Cortex of kidney (tissue), 1 donor: ENCODE measurements around the gene NSFL1C.

Experiments used
- DNase-seq: peaks from one replicate; lab custom pipeline; 2025; lab: John Stamatoyannopoulos, UW

Gene NSFL1C

GRCh38 chr20:1460275-1460674 lies 6.4 kb downstream of the NSFL1C start:
- no peak for DNase-seq

GRCh38 chr20:1457992-1458391 lies 8.7 kb downstream of the NSFL1C start:
- DNase-seq = no peak

DNA sequence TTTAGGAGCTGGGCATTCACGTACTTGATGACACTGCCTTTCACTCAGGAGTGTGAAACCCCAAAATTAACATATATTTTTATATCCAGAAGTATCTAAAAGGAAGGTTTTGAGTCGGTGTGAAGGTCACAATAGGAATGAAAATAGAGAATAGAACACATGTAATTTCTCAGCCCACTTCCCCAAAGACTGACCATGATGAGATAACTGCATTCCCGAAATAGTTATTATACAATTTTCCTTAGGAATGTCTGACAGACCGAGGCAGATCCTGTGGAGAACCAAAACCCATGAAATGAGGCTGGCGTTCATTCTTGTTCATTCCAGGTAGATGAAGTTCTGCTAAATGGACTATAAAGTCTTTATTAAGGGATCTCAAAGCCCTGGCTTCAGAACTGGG lies 10.3 kb downstream of the NSFL1C start:
- no peak for DNase-seq

- no peak for DNase-seq
These were observed 15.6 kb downstream of the NSFL1C start for GRCh38 chr20:1450926-1451491.

GRCh38 chr20:1449370-1449769 lies 17.3 kb downstream of the NSFL1C start:
- DNase-seq = no peak

- no peak for DNase-seq
These were observed 18.5 kb downstream of the NSFL1C start for GRCh38 chr20:1448081-1448620.

DNA sequence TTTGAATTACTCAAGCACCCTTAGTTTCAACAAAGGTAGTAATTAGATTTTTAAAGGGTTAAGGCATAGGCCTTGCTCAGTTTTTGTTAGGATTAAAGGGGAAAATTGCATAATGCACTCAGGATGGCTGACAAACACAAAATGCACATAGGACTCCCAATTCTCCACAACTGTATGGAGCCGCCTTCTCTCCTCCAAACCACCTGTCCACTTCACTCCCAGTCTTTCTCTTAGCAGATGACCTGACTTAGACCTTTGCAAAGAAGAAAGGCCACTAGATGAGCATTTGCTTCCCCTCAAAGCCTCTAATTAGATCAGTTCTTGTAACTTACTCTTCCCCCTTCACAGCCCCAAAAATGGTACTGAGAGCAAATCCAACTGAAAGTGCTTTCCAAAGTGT lies 20.1 kb downstream of the NSFL1C start:
- DNase-seq = no peak

GRCh38 chr20:1443085-1443484 lies 23.6 kb downstream of the NSFL1C start:
- no peak for DNase-seq

DNA sequence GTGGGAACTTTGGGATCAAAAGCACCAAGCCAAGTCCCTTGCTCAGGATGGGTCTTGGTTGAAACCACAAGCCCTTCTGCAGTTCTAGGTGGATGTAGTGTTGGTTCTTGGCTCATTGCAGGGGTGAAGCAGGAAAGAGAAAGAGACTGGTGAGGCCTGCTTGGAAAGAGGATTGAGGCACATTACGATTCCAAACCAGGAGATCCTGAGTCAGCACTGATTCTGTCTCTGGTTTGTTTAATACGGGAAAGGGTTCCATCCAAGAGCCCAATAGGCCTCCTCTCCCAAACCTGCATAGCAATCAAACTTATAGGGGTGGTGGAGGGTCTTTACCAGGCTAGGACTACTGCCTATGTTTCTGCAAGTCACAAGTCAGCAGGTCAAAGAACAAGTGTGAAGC lies 24.3 kb downstream of the NSFL1C start:
- DNase-seq = no peak

DNA sequence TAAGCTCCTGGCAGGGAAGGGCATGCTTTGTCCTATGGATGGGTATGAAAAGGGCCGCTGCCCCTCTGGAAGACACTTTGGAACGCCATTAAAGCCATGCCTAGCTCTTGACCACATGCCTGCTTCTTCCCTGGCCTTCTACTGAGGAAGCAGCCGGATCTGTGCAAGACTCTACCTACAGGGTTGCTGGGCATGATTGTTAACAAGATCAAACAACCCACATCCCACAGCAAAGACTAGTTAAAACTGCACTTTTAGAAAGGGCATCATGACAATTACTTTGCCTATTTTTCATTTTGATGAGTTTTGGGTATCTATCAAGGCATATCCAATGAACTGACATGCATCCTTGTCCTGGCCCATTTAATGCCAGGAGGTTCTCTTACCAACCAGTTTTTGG lies 25.5 kb downstream of the NSFL1C start:
- no peak for DNase-seq

GRCh38 chr20:1440024-1440423 lies 26.6 kb downstream of the NSFL1C start:
- DNase-seq = no peak

- DNase-seq = no peak
These were observed 28.3 kb downstream of the NSFL1C start for GRCh38 chr20:1438361-1438760.

DNA sequence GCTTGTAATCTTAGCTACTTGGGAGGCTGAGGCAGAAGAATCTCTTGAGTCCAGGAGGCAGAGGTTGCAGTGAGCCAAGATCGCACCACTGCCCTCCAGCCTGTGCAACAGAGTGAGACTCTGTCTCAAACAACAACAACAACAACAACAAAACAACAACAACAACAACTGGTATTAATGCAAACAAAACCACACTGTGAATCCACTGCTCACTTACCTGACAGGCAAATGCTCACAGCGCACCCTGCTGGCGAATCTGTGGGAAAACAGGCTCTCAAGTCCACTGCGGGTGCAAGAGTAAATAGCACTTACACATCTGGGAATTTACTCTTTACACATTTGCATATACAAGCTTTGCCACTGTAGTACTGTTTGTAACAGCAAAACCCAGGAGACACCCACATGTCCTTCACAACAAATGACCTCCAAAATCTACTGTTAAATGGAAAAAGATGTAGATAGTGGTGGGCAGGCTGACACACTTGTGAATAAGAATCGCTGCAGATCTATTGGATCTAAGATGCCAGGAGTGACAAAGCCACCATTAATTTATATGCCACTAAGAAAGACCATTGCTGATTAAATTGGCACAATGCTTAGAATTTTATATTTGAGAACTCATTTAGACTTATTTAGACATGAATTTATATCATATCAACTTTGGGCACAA lies 29.3 kb downstream of the NSFL1C start:
- no peak for DNase-seq

DNA sequence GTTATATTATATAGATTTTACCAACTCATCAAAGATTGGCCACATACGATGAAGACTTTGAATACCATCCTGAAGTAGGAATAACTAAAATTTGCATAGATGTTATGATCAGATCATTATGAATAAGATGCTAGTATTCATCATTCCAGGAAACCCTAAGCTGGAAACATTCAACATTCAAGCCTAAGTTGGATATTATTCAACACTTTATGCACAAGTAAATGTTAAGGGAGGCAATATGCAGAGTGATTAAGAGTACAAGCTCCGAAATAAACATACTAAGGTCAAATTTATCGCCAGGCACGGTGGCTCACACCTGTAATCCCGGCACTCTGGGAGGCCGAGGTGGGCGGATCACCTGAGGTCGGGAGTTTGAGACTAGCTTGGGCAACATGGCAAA lies 30.4 kb downstream of the NSFL1C start:
- DNase-seq = no peak

DNA sequence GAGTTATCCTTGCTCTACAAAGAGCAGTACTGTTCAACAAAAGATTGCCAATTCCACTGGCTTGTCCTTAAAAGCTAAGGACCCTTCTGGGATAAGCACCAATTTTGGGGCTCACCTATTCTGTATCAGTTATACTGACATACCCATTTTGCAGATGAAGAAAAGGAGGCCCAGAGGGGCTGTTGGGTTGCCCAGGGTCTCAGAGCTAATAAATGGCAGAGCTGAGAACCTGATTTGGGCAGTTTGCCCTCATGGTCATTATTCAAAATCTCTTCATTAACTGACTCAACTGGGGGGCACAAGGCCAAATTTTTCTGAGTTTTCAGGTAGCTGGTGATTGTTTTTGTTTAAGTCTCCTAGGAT lies 31.3 kb downstream of the NSFL1C start:
- no peak for DNase-seq

GRCh38 chr20:1434571-1435336 lies 31.9 kb downstream of the NSFL1C start:
- DNase-seq = no peak

GRCh38 chr20:1431158-1431557 lies 35.5 kb downstream of the NSFL1C start:
- DNase-seq = no peak

GRCh38 chr20:1430004-1430451 lies 36.6 kb downstream of the NSFL1C start:
- no peak for DNase-seq

DNA sequence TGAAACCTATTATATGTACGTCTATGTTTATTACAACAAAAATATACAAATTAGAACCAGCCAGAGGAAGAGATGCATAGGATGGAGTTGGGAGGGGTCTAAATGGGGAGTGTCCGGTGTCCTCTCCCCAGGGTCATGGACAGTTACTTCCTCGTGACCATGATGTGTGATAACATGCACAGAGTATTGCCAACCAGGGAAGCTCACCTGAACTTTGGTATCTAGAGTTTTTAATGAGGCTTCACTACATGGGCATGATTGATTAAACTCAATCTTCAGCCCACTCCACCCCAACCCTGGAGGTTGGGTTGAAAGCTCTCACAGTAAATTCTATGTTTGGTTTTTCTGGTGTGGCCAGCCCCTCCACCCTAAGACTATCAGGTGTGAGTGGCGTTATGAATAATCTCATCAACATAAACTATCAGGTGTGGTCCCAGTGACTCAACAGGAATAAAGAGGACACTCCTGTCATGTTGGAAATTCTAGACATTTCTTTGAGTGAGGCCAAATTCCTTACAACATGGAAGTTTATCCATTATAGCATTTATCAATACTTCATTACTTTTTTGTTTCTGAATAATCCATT lies 37.4 kb downstream of the NSFL1C start:
- DNase-seq = no peak

DNA sequence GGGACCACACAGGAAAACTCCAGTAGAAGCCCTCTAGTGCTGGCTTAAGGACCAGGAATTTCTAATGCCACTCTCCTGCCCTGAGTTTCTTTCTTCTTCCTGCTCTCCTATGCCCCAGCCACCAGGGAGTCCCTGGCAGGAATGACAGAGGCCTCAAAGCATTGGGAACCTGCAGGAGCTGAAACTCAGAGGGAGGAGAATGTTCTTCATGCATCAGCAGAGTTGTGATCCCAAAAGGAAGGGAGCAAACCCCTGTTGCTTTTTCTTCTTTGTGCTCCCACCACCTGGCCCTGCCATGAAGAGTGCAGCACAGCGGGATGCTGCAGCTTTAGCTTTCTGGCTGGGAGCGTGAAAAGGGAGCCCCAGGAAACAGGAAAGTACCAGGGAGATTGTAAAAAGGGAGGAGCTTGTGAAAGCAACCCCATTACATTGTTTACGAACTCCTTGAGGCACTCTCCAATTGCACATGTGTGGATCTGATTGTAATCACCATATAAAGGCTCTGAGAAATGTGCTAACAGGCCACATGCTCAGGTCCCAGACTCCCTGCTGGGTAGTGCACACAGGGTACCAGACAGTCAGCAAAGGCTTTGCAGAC lies 39.1 kb downstream of the NSFL1C start:
- no peak for DNase-seq

- DNase-seq = no peak
These were observed 40.3 kb downstream of the NSFL1C start for GRCh38 chr20:1426231-1426849.

- DNase-seq = no peak
These were observed 42.3 kb downstream of the NSFL1C start for GRCh38 chr20:1424336-1424735.
